NCI-H146 (cell line): ENCODE data around the gene ZBTB22.
"Not testable (repeated sequence)": the region's sequence is repeated elsewhere in the genome, so short reads cannot be mapped to it uniquely, and the experiment has no call there.

Experiments used
- DNase-seq: peaks from one replicate; lab custom pipeline; 2025; lab: John Stamatoyannopoulos, UW

ZBTB22 gene

DNA sequence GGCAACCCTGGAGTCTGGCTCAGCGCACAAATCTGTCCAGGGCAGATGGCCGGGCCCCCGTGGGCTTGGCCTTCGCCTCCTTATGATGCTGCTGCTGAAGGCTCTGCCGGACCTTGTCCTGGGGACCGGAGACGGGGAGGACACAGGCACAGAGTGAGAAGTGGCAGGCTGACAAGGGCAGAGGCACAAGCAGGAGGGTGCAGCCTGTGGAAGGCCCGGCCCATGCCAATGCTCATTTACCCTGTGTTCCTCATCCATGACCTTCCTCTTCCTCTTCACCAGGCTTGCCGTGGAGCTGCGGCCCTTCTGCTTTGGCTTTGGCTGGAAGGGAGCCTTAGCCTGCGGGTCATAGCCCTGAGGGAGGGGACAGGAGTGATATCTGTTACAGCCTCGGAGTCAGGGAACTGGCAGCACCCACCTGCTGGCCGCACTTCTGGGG lies 38.3 kb downstream of the ZBTB22 start:
- DNase-seq = no peak

DNA sequence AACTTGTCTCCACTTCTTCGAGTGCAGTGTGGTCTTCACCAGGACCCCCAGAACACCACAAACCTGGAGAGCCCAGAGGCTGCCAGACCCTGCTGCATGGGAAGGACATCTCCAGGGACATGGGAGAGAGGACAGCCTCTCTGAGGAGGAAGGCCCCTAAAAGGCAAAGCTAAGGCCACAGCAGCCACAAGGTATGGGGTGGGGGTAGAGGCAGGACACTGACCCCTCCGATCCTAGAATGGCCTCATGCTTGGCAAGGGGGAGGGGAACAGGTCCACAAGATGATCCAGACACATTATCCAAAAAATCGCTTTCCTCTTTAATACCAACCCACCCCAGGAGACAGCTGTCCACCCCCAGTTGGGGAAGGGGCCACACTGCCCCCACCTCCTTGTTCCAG lies 38.7 kb downstream of the ZBTB22 start:
- no peak for DNase-seq

DNA sequence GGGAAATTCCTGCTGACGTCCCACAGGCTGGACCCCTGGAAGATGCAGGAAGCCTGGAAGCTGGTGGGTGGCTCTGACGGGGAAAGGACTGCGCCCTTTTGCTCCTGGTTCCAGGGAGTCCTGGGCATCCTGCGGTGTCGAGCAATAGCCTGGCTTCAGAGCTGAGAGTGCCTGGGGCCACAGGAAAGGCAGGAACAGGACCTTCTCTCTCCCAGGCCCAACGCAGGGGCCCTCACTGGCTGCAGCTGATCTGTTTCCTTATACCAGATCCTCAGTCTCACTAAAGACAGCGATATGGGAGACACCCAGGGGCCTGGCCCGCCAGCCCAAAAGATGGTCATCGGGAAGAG lies 39.2 kb downstream of the ZBTB22 start:
- no peak for DNase-seq

DNA sequence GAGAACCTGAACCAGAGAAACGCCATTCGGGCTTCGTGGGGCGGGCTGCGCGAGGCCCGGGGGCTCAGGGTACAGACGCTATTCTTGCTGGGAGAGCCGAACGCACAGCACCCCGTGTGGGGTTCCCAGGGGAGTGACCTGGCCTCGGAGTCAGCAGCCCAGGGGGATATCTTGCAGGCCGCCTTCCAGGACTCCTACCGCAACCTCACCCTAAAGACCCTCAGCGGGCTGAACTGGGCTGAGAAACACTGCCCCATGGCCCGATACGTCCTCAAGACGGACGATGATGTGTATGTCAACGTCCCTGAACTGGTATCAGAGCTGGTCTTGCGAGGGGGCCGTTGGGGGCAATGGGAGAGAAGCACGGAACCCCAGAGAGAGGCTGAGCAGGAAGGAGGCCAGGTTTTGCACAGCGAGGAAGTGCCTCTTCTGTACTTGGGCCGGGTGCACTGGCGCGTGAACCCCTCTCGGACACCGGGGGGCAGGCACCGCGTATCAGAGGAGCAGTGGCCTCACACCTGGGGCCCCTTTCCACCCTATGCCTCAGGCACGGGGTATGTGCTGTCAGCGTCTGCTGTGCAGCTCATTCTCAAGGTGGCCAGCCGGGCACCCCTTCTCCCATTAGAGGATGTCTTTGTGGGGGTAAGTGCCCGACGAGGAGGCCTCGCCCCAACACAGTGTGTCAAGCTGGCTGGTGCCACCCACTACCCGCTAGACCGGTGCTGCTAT lies 39.7 kb downstream of the ZBTB22 start:
- no peak for DNase-seq

DNA sequence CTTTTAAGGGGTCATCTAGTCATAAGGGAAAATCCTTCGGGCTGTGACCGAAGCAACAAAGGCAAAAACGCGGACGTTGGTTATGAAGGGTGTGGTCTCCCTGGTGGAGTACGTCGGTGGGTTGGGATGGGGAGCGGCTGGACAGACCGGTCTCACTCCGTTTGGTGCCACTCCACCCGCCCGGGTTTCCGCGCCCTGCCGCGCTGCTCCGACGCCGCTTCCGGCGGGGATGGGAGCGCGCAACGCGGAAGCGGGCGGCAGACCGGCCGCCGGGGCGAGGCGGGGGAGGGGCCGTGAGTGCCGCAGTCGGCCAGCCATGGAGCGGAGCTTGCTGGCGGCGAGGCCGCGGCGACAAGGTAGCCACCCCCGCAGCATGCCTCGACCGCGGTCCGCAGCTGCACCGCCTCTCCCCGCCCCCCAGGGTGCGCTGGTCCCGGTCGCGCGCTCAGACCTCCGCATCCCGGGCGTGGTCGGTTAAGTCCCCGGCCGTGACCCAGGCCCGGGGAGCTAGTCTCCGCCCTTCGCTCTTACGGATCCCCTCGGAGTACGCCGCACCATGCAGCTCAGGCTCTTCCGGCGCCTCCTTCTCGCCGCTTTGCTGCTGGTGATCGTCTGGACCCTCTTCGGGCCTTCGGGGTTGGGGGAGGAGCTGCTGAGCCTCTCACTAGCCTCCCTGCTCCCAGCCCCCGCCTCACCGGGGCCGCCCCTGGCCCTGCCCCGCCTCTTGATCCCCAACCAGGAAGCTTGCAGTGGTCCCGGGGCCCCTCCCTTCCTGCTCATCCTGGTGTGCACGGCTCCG lies 40.5 kb downstream of the ZBTB22 start, which contains the start of gene B3GALT4:
B3GALT4 (plus strand) TSS at position 260 of the 799 bp plus-strand sequence; CDS start at position 557, 297 bp downstream.
- DNase-seq = peak; percentile 88

DNA sequence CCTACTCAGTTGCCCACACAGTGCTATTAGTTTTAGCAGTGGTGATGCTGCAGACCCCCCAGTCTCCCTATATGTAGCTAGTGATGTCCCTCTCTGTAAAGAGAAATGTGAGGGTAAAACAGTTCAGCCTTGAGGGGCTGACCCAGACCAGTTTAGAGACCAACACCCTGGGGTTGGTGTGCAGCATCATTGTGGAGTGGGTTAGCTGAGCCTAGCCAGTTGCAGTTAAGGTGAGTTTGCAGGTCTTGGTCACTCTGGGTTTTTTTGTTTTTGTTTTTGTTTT lies 41.0 kb downstream of the ZBTB22 start:
- DNase-seq = no peak

DNA sequence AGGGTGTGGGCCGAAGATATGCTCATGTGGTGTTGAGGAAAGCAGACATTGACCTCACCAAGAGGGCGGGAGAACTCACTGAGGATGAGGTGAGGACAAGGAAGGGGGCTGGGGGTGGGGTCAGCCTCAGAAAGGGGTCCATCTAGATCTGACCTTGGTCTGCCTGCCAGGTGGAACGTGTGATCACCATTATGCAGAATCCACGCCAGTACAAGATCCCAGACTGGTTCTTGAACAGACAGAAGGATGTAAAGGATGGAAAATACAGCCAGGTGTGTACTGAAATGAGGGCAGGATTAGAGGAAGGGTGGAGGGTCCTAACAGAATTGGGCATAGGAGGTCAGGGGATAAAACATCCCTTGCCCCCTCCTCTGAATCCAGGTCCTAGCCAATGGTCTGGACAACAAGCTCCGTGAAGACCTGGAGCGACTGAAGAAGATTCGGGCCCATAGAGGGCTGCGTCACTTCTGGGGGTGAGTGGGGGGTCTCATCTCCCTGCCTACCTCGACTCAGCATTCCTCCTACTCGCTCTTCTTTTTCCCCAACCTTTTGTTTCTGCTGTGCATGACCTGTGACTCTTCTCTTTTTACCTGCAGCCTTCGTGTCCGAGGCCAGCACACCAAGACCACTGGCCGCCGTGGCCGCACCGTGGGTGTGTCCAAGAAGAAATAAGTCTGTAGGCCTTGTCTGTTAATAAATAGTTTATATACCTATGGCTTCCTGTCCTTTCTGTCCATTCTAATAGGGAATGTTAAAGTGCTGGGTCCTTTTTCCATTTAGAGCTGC lies 41.6 kb downstream of the ZBTB22 start:
- not testable (repeated sequence) for DNase-seq

DNA sequence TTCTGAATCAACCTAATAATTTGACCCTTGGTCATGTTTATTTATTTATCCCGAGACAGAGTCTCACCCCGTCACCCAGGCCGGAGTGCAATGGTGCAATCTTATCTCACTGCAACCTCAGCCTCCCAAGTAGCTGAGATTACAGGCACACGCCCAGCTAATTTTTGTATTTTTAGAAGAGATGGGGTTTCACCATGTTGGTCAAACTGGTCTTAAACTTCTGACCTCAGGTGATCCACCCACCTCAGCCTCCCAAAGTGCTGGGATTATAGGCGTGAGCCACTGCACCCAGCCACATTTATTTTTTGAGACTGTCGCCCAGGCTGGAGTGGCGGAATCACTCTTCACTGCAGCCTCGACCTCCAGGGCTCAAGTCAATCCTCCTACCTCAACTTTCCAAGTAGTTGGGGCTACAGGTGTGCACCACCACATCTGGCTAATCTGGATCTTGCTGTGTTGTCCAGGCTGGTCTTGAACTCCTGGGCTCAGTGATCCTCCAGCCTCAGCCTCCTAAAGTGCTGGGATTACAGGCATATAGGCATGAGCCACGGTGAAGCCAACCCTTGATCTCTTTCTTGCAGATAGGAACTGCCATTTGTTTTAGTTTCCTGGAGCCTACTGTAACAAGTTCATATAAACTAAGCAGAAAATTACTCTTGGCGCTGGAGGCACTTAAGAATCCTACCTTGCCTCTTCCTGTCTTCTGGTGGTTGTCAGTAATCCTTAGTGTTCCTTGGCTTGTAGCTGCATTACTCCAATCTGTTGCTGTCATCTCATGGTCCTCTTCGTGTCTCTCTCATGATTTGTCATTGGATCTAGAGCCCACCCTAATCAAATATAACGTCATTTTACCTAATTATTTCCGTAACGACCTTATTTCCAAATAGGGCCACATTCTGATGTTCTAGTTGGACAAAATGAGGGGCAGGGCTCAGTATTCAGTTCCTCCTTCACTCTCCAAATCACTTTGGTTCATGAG lies 43.3 kb downstream of the ZBTB22 start:
- no peak for DNase-seq

DNA sequence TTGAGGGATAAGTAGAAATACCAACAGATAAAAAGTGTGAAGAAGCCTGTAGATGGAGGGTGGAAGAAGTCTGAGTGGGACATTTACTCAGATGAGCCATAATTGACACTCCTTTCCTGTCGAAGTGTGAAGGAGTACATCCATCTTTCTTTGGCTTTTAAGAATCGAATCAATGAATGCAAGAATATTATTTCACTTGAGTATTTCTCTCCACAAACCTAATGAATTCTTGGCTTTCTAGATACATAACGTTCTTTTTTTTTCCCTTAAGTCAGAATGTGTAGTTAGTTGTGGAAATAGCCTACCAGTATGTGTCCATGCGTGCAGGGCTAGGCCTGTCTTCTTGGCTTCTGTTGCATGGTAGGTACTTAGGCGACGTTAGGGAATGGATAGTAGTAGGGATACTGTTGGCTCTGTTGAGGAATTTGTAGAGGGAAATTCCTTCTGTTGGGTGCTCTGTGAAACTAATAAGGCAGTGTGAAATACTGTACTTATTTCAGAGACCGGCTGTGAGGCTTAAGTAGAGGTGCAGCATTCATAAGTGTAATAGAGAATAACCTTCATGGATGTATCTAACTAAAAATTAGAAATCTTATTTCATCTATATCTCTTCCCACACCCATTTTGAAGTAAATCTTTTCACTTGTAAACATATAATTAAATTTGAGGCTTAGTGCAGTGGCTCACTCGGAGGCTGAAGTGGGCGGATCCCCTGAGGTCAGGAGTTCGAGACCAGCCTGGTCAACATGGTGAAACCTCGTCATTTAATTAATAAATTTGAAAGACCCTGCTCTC lies 44.2 kb downstream of the ZBTB22 start:
- no peak for DNase-seq

DNA sequence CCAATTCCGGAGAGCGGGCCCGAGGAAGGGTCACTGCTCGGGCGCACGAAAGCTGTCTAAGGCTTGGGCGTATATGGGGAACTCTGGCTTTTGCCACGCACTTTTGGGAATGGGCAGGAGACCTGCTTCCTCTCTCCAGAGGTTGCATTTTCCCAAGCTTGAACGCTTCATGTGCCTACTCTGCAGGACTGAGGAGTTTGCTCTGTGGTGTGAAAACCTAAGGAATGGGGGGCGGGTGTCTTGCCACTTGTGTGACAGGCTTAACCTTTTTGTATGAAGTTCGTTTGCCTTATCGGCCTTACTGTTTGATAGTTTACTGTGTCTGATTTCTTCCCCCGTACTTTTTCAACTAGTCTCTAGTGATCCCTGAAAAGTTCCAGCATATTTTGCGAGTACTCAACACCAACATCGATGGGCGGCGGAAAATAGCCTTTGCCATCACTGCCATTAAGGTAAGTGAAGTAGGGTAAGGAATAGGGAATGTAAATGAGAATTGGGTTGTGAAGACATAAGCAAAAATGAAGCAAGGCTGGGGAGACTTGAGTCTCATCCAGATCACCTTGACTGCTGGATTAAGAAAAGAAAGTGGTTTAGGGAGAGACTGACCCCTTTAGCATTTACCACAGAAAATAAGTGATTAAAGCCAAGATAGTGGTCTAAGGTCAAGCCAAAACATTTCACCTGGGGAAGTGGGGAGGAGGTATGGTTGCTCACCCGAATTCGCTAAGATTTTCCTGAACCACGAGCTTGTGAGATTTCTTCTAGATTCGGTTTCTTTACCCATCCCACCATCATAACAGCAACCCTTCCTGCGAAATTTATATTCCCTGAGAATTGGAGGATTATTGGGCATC lies 45.0 kb downstream of the ZBTB22 start:
- no peak for DNase-seq

DNA sequence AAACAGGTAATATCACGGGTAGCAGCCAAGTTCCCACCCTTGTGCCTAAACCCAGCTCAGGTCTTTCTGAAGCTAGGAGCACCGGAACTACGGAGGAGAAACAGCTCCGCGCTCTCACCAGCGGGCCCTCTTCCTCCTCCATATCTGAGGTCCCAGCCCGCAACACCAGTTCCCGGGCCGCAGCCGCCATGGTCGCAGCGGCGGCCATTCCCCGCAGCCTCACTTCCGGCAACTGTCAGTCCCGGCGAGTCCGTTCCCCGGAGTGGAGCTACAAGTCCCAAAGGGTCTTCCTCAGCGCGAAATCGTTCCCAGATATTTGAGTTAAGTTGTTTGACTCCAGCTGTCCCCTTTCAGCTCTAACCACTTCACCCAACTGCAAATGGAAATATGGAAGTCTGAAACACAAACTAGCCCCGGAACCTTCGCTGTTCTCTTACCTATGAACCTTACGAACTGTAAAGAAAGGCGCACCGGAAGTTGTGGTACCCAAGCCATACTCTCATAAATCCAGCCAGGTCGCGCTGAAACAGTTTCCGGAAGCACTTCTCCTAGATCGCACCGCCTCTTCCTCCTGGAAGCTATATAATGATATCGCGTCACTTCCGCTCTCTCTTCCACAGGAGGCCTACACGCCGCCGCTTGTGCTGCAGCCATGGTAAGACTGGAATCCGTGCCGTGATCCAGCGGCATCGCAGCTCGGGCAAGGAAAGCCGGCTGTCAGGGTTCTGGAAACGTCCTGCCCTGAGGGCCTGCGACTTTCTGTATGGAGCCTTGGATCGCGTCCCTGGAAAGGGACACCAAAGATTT lies 45.9 kb downstream of the ZBTB22 start, which contains the start of the genes RPS18 and VPS52:
RPS18 (plus strand) TSS at position 608 of the 807 bp plus-strand sequence; CDS start at position 653, 45 bp downstream.
VPS52 (minus strand) TSS at position 409 of the 807 bp plus-strand sequence; CDS start at position 208, 201 bp downstream.
- peak; percentile 98 for DNase-seq

DNA sequence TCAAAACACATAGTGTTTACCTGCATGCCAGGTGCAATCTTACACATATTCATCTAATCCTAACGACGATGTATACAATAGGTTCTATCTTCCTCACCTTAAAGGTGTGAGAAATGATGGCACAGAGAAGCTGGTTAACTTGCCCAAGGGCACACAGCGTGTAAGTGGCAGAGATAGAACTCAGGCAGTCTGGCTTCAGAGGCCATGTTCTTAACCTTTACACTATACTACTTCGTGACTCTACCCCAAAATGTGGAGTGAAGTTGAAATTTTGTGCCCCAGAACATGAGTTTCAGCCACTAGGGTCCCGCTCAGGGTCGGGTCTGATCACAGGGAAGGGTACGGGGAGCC lies 46.5 kb downstream of the ZBTB22 start:
- no peak for DNase-seq
